ENCODE measurements around the gene TENT5C.

DNA sequence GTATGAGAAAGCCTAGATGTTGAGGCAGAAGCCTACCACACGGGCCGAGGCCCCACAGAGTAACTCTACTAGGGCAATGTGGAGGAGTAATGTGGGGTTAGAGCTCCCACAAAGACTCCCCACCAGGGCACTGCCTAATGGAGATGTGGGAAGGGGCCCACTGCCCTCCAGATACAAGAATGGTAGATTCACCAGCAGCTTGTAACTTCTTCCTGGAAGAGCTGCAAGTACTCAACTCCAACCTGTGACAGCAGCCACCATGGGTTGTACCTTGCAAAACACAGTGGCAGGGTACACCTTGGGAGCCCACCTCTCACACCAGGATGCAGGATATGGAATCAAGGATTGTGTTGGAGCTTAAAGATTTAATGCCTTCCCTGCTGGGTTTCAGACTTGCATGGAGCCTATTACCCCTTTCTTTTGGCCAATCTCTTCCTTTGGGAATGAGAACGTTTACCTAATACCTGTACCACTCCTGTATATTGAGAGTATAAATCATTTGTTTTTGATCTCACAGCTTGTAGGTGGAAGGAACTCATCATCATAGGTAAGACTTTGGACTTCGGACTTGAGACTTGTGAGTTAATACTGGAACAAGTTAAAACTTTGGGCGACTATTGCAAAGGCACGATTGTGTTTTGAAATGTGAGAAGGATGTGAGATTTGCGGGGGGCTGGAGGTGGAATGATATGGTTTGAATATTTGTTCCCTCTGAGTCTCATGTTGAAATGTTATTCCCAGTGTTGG, 57.5 kb downstream of the TENT5C start:
- TF ChIP-seq ZNF879 (CRISPR knock-in tag; IDR thresholded peaks at IDR 0.05) (no peak), JUND (CRISPR knock-in tag; IDR thresholded peaks at IDR 0.05) (no peak), MTF2 (CRISPR knock-in tag; IDR thresholded peaks at IDR 0.05; ENCODE audit: borderline replicate concordance) (no peak), EZH2 (conservative IDR thresholded peaks at IDR 0.05; ENCODE audit: low read depth, low read length) (no peak), TCF7 (IDR thresholded peaks at IDR 0.05; ENCODE audit: low read depth) (no peak), POLR2AphosphoS5 (IDR thresholded peaks at IDR 0.05; ENCODE audit: low read depth, low read length) (no peak), ZNF30 (CRISPR knock-in tag; IDR thresholded peaks at IDR 0.05) (no peak), TBX2 (CRISPR knock-in tag; IDR thresholded peaks at IDR 0.05; ENCODE audit: borderline replicate concordance) (no peak)
- TF ChIP-seq, protein P1, sequence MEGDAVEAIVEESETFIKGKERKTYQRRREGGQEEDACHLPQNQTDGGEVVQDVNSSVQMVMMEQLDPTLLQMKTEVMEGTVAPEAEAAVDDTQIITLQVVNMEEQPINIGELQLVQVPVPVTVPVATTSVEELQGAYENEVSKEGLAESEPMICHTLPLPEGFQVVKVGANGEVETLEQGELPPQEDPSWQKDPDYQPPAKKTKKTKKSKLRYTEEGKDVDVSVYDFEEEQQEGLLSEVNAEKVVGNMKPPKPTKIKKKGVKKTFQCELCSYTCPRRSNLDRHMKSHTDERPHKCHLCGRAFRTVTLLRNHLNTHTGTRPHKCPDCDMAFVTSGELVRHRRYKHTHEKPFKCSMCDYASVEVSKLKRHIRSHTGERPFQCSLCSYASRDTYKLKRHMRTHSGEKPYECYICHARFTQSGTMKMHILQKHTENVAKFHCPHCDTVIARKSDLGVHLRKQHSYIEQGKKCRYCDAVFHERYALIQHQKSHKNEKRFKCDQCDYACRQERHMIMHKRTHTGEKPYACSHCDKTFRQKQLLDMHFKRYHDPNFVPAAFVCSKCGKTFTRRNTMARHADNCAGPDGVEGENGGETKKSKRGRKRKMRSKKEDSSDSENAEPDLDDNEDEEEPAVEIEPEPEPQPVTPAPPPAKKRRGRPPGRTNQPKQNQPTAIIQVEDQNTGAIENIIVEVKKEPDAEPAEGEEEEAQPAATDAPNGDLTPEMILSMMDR (CRISPR knock-in tag; IDR thresholded peaks at IDR 0.05): no peak
- TF ChIP-seq, protein P2, sequence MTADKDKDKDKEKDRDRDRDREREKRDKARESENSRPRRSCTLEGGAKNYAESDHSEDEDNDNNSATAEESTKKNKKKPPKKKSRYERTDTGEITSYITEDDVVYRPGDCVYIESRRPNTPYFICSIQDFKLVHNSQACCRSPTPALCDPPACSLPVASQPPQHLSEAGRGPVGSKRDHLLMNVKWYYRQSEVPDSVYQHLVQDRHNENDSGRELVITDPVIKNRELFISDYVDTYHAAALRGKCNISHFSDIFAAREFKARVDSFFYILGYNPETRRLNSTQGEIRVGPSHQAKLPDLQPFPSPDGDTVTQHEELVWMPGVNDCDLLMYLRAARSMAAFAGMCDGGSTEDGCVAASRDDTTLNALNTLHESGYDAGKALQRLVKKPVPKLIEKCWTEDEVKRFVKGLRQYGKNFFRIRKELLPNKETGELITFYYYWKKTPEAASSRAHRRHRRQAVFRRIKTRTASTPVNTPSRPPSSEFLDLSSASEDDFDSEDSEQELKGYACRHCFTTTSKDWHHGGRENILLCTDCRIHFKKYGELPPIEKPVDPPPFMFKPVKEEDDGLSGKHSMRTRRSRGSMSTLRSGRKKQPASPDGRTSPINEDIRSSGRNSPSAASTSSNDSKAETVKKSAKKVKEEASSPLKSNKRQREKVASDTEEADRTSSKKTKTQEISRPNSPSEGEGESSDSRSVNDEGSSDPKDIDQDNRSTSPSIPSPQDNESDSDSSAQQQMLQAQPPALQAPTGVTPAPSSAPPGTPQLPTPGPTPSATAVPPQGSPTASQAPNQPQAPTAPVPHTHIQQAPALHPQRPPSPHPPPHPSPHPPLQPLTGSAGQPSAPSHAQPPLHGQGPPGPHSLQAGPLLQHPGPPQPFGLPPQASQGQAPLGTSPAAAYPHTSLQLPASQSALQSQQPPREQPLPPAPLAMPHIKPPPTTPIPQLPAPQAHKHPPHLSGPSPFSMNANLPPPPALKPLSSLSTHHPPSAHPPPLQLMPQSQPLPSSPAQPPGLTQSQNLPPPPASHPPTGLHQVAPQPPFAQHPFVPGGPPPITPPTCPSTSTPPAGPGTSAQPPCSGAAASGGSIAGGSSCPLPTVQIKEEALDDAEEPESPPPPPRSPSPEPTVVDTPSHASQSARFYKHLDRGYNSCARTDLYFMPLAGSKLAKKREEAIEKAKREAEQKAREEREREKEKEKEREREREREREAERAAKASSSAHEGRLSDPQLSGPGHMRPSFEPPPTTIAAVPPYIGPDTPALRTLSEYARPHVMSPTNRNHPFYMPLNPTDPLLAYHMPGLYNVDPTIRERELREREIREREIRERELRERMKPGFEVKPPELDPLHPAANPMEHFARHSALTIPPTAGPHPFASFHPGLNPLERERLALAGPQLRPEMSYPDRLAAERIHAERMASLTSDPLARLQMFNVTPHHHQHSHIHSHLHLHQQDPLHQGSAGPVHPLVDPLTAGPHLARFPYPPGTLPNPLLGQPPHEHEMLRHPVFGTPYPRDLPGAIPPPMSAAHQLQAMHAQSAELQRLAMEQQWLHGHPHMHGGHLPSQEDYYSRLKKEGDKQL (CRISPR knock-in tag; IDR thresholded peaks at IDR 0.05; ENCODE audit: low read depth): no peak

All from HepG2 (cell line).